Skeletal muscle tissue (tissue), 4 donors: ENCODE data around the gene TRIM49D1. TPM values are rescaled to one million over a fixed set of nuclear protein-coding genes. Genes with fewer than 3 reads are reported as not detected.
"Not testable (repeated sequence)": the region's sequence is repeated elsewhere in the genome, so short reads cannot be mapped to it uniquely, and the experiment has no call there.

Experiments used
- H3K27ac ChIP-seq: one replicate; pipeline ENCODE4 v1.7.0; 2013; ENCODE audit warnings: mild to moderate bottlenecking, low read depth, low read length, inconsistent platforms
- H3K27me3 ChIP-seq, 3 donors: one replicate each; pipeline ENCODE4 v1.7.0; 2013; ENCODE audit warnings: low read length in 3 of 3; ENCODE audit not compliant: control insufficient read depth in 3 of 3, insufficient read depth in 3 of 3
- H3K36me3 ChIP-seq, 3 donors: one replicate each; pipeline ENCODE4 v1.7.0; 2013; ENCODE audit warnings: low read length in 3 of 3; ENCODE audit not compliant: control insufficient read depth in 3 of 3, insufficient read depth in 3 of 3
- H3K4me1 ChIP-seq, 3 donors: one replicate each; pipeline ENCODE4 v1.7.0; 2013; ENCODE audit warnings: low read length in 3 of 3, mild to moderate bottlenecking in 3 of 3; ENCODE audit not compliant: control insufficient read depth in 3 of 3, insufficient read depth in 3 of 3
- H3K4me3 ChIP-seq, 3 donors: one replicate each; pipeline ENCODE4 v1.7.0; 2013; ENCODE audit warnings: low read length in 3 of 3
- H3K9ac ChIP-seq, 3 donors: one replicate each; pipeline ENCODE4 v1.7.0; 2013; ENCODE audit warnings: low read length in 3 of 3, mild to moderate bottlenecking in 3 of 3, moderate library complexity in 2 of 3, low read depth in 1 of 3
- H3K9me3 ChIP-seq, 3 donors: one replicate each; pipeline ENCODE4 v1.7.0; 2013; ENCODE audit warnings: low read length in 3 of 3; ENCODE audit not compliant: control insufficient read depth in 3 of 3
- total RNA-seq: library from RNA; depleted of rRNA; stranded (reverse); fragments of >200 nt; gene quantifications from one replicate; pipeline ENCODE4 v1.2.3, GENCODE V29; 2014
- donor health status: Osteomylitis.

The TRIM49D1 gene
- not detected for total RNA-seq

- H3K9ac ChIP-seq: no peak within 1 kb of the TSS
- no peaks in the 10 kb centered on the region for H3K4me1 ChIP-seq
- no peak within 1 kb of the TSS for H3K4me3 ChIP-seq
- no peaks in the 10 kb centered on the region for H3K9me3 ChIP-seq
- H3K27me3 ChIP-seq: no peaks in the 10 kb centered on the region
- no peaks in the 10 kb centered on the region for H3K36me3 ChIP-seq
- no peak within 1 kb of the TSS for H3K27ac ChIP-seq
Observed at GRCh38 chr11:89922195-89922660, at the start of gene TRIM49D1. TSS of gene TRIM49D1 (minus strand) at chr11:89922245. CDS start at chr11:89917710, 4,535 bp downstream.

- H3K9me3 ChIP-seq, H3K27me3 ChIP-seq, H3K4me1 ChIP-seq, H3K9ac ChIP-seq, H3K27ac ChIP-seq, H3K36me3 ChIP-seq, H3K4me3 ChIP-seq: not testable (repeated sequence)
Observed at GRCh38 chr11:89965737-89966136, 43.7 kb upstream of the TRIM49D1 start, which contains the start of gene TRIM64. TSS of gene TRIM64 (plus strand) at chr11:89966037. CDS start at chr11:89968504, 2,467 bp downstream.

- not testable (repeated sequence) for H3K27me3 ChIP-seq, H3K36me3 ChIP-seq, H3K27ac ChIP-seq, H3K4me3 ChIP-seq, H3K9ac ChIP-seq, H3K9me3 ChIP-seq, H3K4me1 ChIP-seq
Observed at GRCh38 chr11:89960833-89961232, 38.8 kb upstream of the TRIM49D1 start.

- H3K27me3 ChIP-seq, H3K36me3 ChIP-seq, H3K27ac ChIP-seq, H3K9ac ChIP-seq, H3K4me1 ChIP-seq, H3K4me3 ChIP-seq, H3K9me3 ChIP-seq: not testable (repeated sequence)
Observed at GRCh38 chr11:89923764-89924163, 1.7 kb upstream of the TRIM49D1 start, which contains the start of gene TRIM49D2. TSS of gene TRIM49D2 (plus strand) at chr11:89924064. CDS start at chr11:89926762, 2,698 bp downstream.

GRCh38 chr11:89900809-89901208 is 21.2 kb downstream of the TRIM49D1 start:
- H3K27ac ChIP-seq, H3K9me3 ChIP-seq, H3K27me3 ChIP-seq, H3K4me1 ChIP-seq, H3K9ac ChIP-seq, H3K4me3 ChIP-seq, H3K36me3 ChIP-seq: not testable (repeated sequence)

- H3K27ac ChIP-seq, H3K27me3 ChIP-seq, H3K4me3 ChIP-seq, H3K9me3 ChIP-seq, H3K4me1 ChIP-seq, H3K36me3 ChIP-seq, H3K9ac ChIP-seq: not testable (repeated sequence)
Observed at GRCh38 chr11:89893245-89893644, 28.8 kb downstream of the TRIM49D1 start.

- H3K27ac ChIP-seq, H3K9me3 ChIP-seq, H3K36me3 ChIP-seq, H3K4me3 ChIP-seq, H3K27me3 ChIP-seq, H3K9ac ChIP-seq, H3K4me1 ChIP-seq: not testable (repeated sequence)
Observed at GRCh38 chr11:89877511-89877910, 44.5 kb downstream of the TRIM49D1 start.

- H3K9ac ChIP-seq, H3K27me3 ChIP-seq, H3K36me3 ChIP-seq, H3K9me3 ChIP-seq, H3K4me3 ChIP-seq, H3K27ac ChIP-seq, H3K4me1 ChIP-seq: not testable (repeated sequence)
Observed at GRCh38 chr11:89872588-89872987, 49.5 kb downstream of the TRIM49D1 start.

- not testable (repeated sequence) for H3K27me3 ChIP-seq, H3K9ac ChIP-seq, H3K36me3 ChIP-seq, H3K9me3 ChIP-seq, H3K4me3 ChIP-seq, H3K27ac ChIP-seq, H3K4me1 ChIP-seq
Observed at GRCh38 chr11:89865223-89865622, 56.8 kb downstream of the TRIM49D1 start.

- H3K27me3 ChIP-seq, H3K4me3 ChIP-seq, H3K9me3 ChIP-seq, H3K36me3 ChIP-seq, H3K27ac ChIP-seq, H3K9ac ChIP-seq, H3K4me1 ChIP-seq: not testable (repeated sequence)
Observed at GRCh38 chr11:89863906-89864704, 57.9 kb downstream of the TRIM49D1 start.
